HG02678 (cell line): ENCODE data around the gene KRTAP29-1.
"Not testable (repeated sequence)": the region's sequence is repeated elsewhere in the genome, so short reads cannot be mapped to it uniquely, and the experiment has no call there.

Experiments used
- ATAC-seq: cut with Tn5 transposase; IDR thresholded peaks from one replicate; pipeline ENCODE4 v1.9.1; 2021; ENCODE audit warnings: mild to moderate bottlenecking, moderate library complexity; ENCODE audit not compliant: unreplicated experiment

The KRTAP29-1 gene

DNA sequence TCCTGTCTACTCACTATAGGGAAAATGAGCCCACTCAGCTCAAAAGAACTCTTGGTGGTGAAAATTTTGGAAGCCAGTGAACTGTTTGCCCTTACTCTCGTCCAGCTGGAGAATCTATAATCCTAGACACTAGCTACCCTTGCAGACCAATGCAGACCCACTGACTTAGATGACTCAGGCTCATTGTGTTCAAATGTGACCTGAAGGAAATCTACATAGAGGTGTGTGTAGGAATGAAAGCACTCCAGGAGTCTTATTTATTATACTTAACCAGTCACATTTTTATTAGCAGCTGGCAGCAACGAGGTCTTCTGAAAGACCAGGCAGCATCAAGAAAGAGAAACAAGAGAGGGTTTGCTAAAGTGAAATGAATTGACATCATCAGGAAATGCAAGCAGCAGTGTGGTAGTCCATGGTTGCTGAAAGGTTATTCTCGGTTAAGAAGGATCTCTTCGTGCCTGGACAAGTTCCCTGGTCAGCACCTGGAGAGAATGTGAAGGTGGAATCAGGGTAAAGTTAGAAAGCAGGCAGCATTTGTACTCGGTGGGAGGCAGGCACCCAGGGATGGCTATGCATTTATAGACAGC is 1.4 kb downstream of the KRTAP29-1 start:
- ATAC-seq = no peak

GRCh38 chr17:41298458-41299135 is 4.1 kb downstream of the KRTAP29-1 start:
- no peak for ATAC-seq

DNA sequence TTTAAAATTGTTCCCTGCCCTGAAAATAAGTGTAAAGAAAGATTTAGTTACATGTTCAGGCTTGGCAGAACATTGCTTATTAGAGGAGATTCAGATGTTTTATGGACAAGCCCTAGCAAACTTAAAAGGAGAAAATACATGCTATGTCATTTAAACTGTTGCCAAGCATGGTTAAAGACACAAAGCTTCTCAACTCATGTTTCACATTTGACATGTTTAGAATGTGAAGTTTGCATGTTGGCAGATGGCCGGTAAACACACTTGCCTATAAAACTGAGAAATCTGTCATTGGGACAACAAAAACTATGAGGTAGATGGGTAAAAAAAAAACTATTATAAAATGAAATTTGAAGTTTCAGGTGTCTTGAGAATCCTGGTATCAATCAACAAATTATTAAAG is 5.8 kb downstream of the KRTAP29-1 start:
- no peak for ATAC-seq

DNA sequence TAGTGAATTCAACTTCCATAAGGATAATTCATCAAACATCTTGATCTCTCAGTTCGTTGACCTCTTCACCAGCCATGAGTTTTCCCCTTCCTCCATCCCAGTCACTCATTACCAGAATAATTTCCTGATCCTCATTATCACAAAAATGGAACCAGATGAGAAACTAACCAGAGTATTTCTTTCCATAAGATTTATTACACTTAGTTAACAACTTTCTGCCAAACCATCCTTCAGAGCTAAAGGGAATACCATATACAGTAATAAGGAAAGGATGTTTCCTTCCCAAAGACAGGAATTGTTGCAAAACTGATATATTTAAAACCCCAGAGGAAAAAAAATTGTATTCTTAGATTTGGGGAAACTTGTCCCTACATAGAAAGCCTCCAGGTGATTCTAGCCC is 8.6 kb downstream of the KRTAP29-1 start:
- ATAC-seq = no peak

- no peak for ATAC-seq
Observed at GRCh38 chr17:41287050-41287449, 15.6 kb downstream of the KRTAP29-1 start.

DNA sequence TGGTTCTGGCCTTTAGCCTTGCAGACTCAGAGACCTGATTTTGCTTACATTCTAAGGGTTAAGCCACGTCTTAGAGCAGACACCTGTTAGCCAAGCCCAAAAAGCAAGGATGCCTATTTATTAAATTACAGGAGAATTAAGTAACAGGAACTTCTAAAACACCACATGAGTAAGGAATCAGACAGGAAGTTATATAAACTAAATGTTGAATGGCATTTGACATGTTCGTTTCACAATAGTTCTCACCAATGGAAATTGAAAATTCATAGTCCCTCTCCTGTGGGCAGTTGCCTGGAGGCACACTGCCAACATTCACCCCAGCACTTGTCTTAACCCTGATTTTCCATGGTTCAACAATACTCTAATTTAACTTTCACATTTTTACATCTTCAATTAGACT is 18.1 kb downstream of the KRTAP29-1 start:
- ATAC-seq = no peak

DNA sequence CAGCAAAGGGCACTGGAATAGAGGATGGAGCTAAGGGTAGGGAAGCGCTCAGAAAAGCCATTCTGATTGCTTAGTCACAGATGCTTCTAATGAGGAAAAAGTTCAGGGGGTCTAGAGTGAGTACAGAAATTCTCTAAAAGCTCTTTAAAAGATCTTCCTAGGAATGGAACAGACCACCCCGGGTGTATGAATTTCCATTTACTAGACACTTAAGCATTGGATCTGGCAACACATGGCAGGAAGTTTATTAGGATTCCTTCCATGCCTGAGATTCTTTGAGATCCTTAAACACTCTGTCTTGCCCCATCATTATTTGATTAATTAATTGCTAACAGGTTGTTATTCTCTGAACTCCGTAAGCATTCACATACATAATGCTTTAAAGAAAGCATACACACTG is 18.6 kb downstream of the KRTAP29-1 start:
- no peak for ATAC-seq

DNA sequence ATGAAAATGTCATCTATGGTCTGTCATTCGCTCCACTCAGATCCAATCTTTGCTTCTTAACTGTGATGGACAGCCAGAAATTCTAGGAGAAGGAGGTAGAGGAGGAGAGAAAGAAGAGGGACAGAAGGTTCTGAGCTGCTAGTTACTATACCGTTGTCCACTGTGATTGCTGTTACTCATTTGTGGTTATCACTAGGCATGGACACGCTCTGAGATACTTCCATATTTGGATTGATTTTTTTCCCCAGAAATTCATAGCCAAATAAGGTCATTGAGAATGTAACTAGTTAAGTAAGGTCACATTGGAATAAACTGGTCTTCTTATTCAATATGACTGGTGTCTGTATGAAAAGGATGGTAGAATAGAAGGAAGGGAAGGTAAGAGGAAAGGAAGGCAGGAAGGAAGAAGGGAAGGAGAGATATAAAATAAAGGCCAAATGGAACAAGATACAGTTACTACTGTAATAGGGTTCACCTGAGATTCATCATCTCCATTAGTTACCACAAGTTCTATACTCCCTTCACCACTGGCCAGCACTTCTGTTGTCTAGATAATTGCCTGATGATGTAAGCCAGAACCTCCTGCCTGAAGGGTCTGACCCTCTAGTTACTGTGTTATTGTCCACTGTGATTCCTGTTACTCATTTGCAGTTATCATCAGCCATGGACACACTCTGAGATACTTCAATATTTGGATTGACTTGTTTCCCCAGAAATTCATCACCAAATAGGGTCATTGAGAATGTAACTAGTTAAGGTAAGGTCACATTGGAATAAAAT is 24.3 kb downstream of the KRTAP29-1 start:
- no peak for ATAC-seq

- not testable (repeated sequence) for ATAC-seq
Observed at GRCh38 chr17:41275648-41276190, 26.9 kb downstream of the KRTAP29-1 start, which contains the start of gene KRTAP9-7. TSS of gene KRTAP9-7 (plus strand) at chr17:41275698. CDS start at chr17:41275698, 0 bp downstream.

- no peak for ATAC-seq
Observed at GRCh38 chr17:41271858-41272257, 30.8 kb downstream of the KRTAP29-1 start.

- not testable (repeated sequence) for ATAC-seq
Observed at GRCh38 chr17:41271323-41271722, 31.3 kb downstream of the KRTAP29-1 start.

GRCh38 chr17:41267711-41268110 is 34.9 kb downstream of the KRTAP29-1 start:
- no peak for ATAC-seq

DNA sequence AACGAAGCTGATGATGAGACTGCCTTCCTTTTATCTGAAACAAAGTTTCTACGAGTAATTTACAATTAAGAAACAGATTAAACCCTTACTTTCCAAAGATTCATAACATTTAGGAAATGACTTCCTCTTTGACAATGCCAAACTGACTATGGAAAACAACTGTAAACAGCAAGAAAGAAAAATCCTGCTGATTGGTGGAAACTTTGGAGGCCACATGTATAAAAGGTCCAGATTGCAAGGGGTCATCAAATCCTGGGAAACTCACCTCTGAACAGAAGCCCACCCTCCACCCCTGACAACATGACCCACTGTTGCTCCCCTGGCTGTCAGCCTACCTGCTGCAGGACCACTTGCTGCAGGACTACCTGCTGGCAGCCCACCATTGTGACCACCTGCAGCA is 37.6 kb downstream of the KRTAP29-1 start, which contains the start of gene KRTAP9-6:
Gene KRTAP9-6 (plus strand): TSS at position 301 of the 400 bp plus-strand sequence. CDS start 0 bp downstream, at position 301.
- no peak for ATAC-seq

- no peak for ATAC-seq
Observed at GRCh38 chr17:41264599-41264998, 38.1 kb downstream of the KRTAP29-1 start.

- ATAC-seq = no peak
Observed at GRCh38 chr17:41263212-41263611, 39.4 kb downstream of the KRTAP29-1 start.

GRCh38 chr17:41258406-41258805 is 44.2 kb downstream of the KRTAP29-1 start:
- no peak for ATAC-seq

GRCh38 chr17:41256291-41256685 is 46.4 kb downstream of the KRTAP29-1 start:
- ATAC-seq = no peak

GRCh38 chr17:41255381-41256290 is 47.0 kb downstream of the KRTAP29-1 start, which contains the start of gene KRTAP9-9:
TSS of gene KRTAP9-9 (plus strand) at chr17:41255384.
- not testable (repeated sequence) for ATAC-seq

- no peak for ATAC-seq
Observed at GRCh38 chr17:41254861-41255260, 47.8 kb downstream of the KRTAP29-1 start.
